ENCODE data around the gene KAZN. TPM values are rescaled to one million over a fixed set of nuclear protein-coding genes. Genes with fewer than 3 reads are reported as not detected.

The KAZN gene
- total and polyA plus RNA-seq, 4 donors, result 7.6 to 18.8 (median 11.2) TPM

DNA sequence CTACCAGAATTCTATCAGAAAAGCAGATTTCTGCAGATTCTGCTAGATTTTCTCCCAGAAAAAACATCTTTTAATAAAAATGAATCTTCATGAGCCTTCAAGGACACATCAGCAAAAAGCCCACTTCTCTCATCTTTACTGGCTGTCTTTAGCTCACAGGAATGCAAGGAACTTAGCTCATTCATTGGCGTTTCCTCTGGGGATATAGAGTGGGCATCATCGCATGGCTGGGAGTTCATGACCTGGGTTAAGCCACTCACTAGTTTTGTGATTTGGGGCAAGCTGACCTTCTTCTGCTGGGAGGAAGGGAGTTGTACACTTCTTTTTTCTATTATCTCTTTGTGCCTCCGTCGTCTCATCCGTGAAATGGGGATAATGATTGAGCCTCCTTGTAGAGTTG lies 149.7 kb downstream of the KAZN start:
- TF ChIP-seq, protein P1, sequence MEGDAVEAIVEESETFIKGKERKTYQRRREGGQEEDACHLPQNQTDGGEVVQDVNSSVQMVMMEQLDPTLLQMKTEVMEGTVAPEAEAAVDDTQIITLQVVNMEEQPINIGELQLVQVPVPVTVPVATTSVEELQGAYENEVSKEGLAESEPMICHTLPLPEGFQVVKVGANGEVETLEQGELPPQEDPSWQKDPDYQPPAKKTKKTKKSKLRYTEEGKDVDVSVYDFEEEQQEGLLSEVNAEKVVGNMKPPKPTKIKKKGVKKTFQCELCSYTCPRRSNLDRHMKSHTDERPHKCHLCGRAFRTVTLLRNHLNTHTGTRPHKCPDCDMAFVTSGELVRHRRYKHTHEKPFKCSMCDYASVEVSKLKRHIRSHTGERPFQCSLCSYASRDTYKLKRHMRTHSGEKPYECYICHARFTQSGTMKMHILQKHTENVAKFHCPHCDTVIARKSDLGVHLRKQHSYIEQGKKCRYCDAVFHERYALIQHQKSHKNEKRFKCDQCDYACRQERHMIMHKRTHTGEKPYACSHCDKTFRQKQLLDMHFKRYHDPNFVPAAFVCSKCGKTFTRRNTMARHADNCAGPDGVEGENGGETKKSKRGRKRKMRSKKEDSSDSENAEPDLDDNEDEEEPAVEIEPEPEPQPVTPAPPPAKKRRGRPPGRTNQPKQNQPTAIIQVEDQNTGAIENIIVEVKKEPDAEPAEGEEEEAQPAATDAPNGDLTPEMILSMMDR (IDR thresholded peaks at IDR 0.05; ENCODE audit: control extremely low read depth, extremely low read depth), result no peak
- 93% methylated on average over 5 of the region's 5 CpGs for WGBS, 2 donors

DNA sequence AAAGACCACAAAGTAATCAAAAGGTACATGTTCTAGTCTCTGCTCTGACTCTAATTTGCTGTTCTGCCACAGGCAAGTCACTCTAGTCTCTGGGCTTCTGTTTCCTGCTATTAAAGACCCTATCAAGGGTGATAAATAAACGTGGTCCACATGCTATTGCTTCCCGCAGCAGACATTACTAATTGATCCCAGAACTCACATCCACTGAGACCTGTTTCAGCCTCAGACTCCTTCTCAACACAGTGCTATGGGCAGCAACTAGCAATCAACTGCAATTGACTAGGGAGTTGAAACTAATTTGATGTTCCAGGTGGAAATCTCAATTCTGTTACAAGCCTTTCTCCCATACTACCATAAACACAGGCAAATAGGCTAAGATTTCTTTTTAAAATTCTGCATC lies 150.5 kb downstream of the KAZN start:
- H3K27ac ChIP-seq (ENCODE audit: low read depth in 1 of 2, low read length in 1 of 2), result no peak overlapping the region
- no peaks in the 10 kb centered on the region for H3K36me3 ChIP-seq (ENCODE audit: control insufficient read depth in 4 of 4, insufficient read depth in 4 of 4, low read length in 4 of 4)
- H3K27me3 ChIP-seq (ENCODE audit: control insufficient read depth in 3 of 3, insufficient read depth in 3 of 3, low read length in 2 of 3), result no peaks in the 10 kb centered on the region
- ATAC-seq (ENCODE audit: insufficient read depth, low FRiP score) (no peak), DNase-seq (no peak)
- no peak overlapping the region for H3K4me3 ChIP-seq
- WGBS, 2 donors, result 68 to 73% methylated on average over 2 of the region's 2 CpGs
- H3K4me1 ChIP-seq (ENCODE audit: control insufficient read depth in 5 of 5, insufficient read depth in 5 of 5, low read length in 5 of 5), result peaks cover 0 to 9% (median 2%) of the 10 kb centered on the region in 5 donors
- H3K9ac ChIP-seq (ENCODE audit: insufficient read depth in 1 of 2, low read length in 2 of 2), result no peak overlapping the region
- H3K9me3 ChIP-seq (ENCODE audit: control insufficient read depth in 4 of 4, insufficient read depth in 3 of 4, low read length in 3 of 4), result no peaks in the 10 kb centered on the region
- TF ChIP-seq, protein P1 (IDR thresholded peaks at IDR 0.05; ENCODE audit: control extremely low read depth, extremely low read depth), result no peak

More for the DNA sequence above, 149.7 kb downstream of the KAZN start:
- DNase-seq, result no peak
- Histone ChIP-seq H3K4me1 (ENCODE audit: control insufficient read depth in 5 of 5, insufficient read depth in 5 of 5, low read length in 5 of 5) (peaks cover 0 to 9% (median 2%) of the 10 kb centered on the region in 5 donors), H3K27ac (ENCODE audit: low read depth in 1 of 2, low read length in 1 of 2) (no peak overlapping the region), H3K4me3 (no peak overlapping the region), H3K9ac (ENCODE audit: insufficient read depth in 1 of 2, low read length in 2 of 2) (no peak overlapping the region), H3K36me3 (ENCODE audit: control insufficient read depth in 4 of 4, insufficient read depth in 4 of 4, low read length in 4 of 4) (no peaks in the 10 kb centered on the region), H3K9me3 (ENCODE audit: control insufficient read depth in 4 of 4, insufficient read depth in 3 of 4, low read length in 3 of 4) (no peaks in the 10 kb centered on the region), H3K27me3 (ENCODE audit: control insufficient read depth in 3 of 3, insufficient read depth in 3 of 3, low read length in 2 of 3) (no peaks in the 10 kb centered on the region)
- no peak for ATAC-seq (ENCODE audit: insufficient read depth, low FRiP score)

DNA sequence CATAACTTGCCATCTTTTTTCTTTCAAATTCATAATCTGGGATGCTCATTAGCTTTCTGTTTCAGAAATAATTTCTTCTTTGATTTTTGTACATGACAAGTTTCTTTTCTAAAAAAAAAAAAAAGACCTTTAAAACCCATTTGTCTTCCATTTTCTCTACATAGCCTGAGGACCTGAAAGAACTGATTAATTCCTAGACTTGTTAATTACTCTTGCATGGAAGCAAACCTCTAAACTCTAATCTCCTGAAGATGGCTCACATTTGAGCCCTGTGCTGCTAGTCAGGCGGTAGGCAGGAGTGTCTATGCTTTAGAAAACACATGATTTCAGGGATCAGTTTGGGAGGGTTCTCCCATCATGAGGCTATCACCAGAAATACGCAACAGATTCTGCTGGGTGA lies 152.0 kb downstream of the KAZN start:
- no peaks in the 10 kb centered on the region for H3K36me3 ChIP-seq (ENCODE audit: control insufficient read depth in 4 of 4, insufficient read depth in 4 of 4, low read length in 4 of 4)
- no peak overlapping the region for H3K9ac ChIP-seq (ENCODE audit: insufficient read depth in 1 of 2, low read length in 2 of 2)
- DNase-seq (no peak), ATAC-seq (ENCODE audit: insufficient read depth, low FRiP score) (no peak)
- no peaks in the 10 kb centered on the region for H3K27me3 ChIP-seq (ENCODE audit: control insufficient read depth in 3 of 3, insufficient read depth in 3 of 3, low read length in 2 of 3)
- peaks cover 0 to 6% (median 2%) of the 10 kb centered on the region in 5 donors for H3K4me1 ChIP-seq (ENCODE audit: control insufficient read depth in 5 of 5, insufficient read depth in 5 of 5, low read length in 5 of 5)
- no peak overlapping the region for H3K27ac ChIP-seq (ENCODE audit: low read depth in 1 of 2, low read length in 1 of 2)
- 92% methylated on average over 2 of the region's 2 CpGs for WGBS, 2 donors
- H3K9me3 ChIP-seq (ENCODE audit: control insufficient read depth in 4 of 4, insufficient read depth in 3 of 4, low read length in 3 of 4), result no peaks in the 10 kb centered on the region
- no peak overlapping the region for H3K4me3 ChIP-seq
- TF ChIP-seq, protein P1 (IDR thresholded peaks at IDR 0.05; ENCODE audit: control extremely low read depth, extremely low read depth), result no peak

Data from lung (tissue), 12 donors.